ENCODE results near the gene PIGK. TPM values are rescaled to one million over a fixed set of nuclear protein-coding genes. Genes with fewer than 3 reads are reported as not detected.

Gene PIGK
- total RNA-seq, 1 donor from 2014 or later, result 28.6 TPM

DNA sequence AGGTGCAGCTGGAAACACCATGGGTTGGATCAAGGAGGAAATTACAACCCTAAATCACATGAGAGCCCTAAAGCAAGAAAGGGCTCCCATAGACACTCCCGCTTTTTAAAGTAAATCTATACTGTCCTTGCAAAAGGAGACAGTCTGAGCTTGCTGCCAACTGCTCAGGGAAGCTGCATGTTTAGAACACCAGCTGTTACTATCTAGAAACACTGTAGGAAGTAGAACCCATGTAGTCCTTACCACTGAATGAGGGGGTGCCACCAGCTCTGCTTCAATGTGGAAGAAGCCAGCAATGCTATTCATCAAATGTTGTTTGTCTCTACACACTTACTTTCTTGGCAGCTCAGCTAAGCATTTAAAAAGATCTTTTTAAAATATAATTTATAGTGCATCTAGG, 79.8 kb downstream of the PIGK start:
- H3K36me3 ChIP-seq (ENCODE audit: insufficient read depth, low read length), result no peaks in the 10 kb centered on the region
- no peak overlapping the region for H3K4me2 ChIP-seq (ENCODE audit: low read length)
- H3K4me1 ChIP-seq (ENCODE audit: insufficient read depth, low read length), result no peaks in the 10 kb centered on the region
- no peaks in the 10 kb centered on the region for H3K27me3 ChIP-seq (ENCODE audit: insufficient read depth, low read length)
- no peaks in the 10 kb centered on the region for H3K27me3 Mint-ChIP-seq (ENCODE audit: low read depth, unreplicated experiment)
- no peaks in the 10 kb centered on the region for H3K36me3 Mint-ChIP-seq (ENCODE audit: low read depth, unreplicated experiment)
- no peak overlapping the region for H3K9ac ChIP-seq (ENCODE audit: low read length)
- H3K4me3 ChIP-seq (ENCODE audit: insufficient read depth, low read depth, low read length), result no peak overlapping the region
- H3K9me3 Mint-ChIP-seq (ENCODE audit: unreplicated experiment), result no peaks in the 10 kb centered on the region
- no peaks in the 10 kb centered on the region for H4K20me1 ChIP-seq (ENCODE audit: insufficient read depth, low read length)
- no peak overlapping the region for H2AFZ ChIP-seq (ENCODE audit: low read depth, low read length)
- DNase-seq (ENCODE audit: low read depth) (no peak), FAIRE-seq (no peak)
- H3K27ac Mint-ChIP-seq (ENCODE audit: unreplicated experiment), result no peak overlapping the region
- H3K9me3 ChIP-seq (ENCODE audit: insufficient read depth, low read depth, low read length), result no peaks in the 10 kb centered on the region
- H3K79me2 ChIP-seq (ENCODE audit: insufficient read depth, low read length), result no peaks in the 10 kb centered on the region
- no peak overlapping the region for H3K4me3 Mint-ChIP-seq (ENCODE audit: unreplicated experiment)
- TF ChIP-seq EZH2 (IDR thresholded peaks at IDR 0.05; ENCODE audit: insufficient read depth, low read length), result no peak
- TF ChIP-seq, protein P1, sequence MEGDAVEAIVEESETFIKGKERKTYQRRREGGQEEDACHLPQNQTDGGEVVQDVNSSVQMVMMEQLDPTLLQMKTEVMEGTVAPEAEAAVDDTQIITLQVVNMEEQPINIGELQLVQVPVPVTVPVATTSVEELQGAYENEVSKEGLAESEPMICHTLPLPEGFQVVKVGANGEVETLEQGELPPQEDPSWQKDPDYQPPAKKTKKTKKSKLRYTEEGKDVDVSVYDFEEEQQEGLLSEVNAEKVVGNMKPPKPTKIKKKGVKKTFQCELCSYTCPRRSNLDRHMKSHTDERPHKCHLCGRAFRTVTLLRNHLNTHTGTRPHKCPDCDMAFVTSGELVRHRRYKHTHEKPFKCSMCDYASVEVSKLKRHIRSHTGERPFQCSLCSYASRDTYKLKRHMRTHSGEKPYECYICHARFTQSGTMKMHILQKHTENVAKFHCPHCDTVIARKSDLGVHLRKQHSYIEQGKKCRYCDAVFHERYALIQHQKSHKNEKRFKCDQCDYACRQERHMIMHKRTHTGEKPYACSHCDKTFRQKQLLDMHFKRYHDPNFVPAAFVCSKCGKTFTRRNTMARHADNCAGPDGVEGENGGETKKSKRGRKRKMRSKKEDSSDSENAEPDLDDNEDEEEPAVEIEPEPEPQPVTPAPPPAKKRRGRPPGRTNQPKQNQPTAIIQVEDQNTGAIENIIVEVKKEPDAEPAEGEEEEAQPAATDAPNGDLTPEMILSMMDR (IDR thresholded peaks at IDR 0.05; ENCODE audit: insufficient read depth, low read depth, low read length), result no peak
- H3K4me1 Mint-ChIP-seq (ENCODE audit: low read depth, unreplicated experiment), result no peaks in the 10 kb centered on the region
- no peak overlapping the region for H3K27ac ChIP-seq (ENCODE audit: low read depth, low read length)

DNA sequence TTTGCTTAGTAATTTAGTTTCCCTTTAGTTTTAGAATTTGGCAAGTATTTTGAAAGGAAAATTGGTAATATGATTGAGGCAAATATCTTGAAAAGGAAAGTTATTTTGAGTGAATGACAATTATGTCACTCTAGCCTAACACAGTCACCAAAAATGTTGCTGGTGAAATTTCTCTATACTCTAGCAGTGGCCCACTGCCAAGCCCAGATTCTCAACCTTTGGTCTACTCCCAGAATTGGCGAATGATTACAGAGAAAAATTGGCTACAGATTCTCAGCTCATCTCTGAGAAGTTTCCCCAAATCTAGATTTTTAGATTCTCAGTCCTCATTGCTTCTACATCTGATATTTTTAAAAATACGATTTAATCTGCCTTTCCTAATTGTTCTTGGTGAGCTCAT, 84.9 kb downstream of the PIGK start:
- Mint-ChIP-seq H3K27me3 (ENCODE audit: low read depth, unreplicated experiment) (no peaks in the 10 kb centered on the region), H3K9me3 (ENCODE audit: unreplicated experiment) (no peaks in the 10 kb centered on the region), H3K4me3 (ENCODE audit: unreplicated experiment) (no peak overlapping the region), H3K4me1 (ENCODE audit: low read depth, unreplicated experiment) (no peaks in the 10 kb centered on the region), H3K36me3 (ENCODE audit: low read depth, unreplicated experiment) (no peaks in the 10 kb centered on the region), H3K27ac (ENCODE audit: unreplicated experiment) (no peak overlapping the region)
- no peak overlapping the region for H2AFZ ChIP-seq (ENCODE audit: low read depth, low read length)
- H3K27me3 ChIP-seq (ENCODE audit: insufficient read depth, low read length), result no peaks in the 10 kb centered on the region
- no peak for TF ChIP-seq EZH2 (IDR thresholded peaks at IDR 0.05; ENCODE audit: insufficient read depth, low read length)
- TF ChIP-seq, protein P1 (IDR thresholded peaks at IDR 0.05; ENCODE audit: insufficient read depth, low read depth, low read length), result no peak
- FAIRE-seq (no peak), DNase-seq (ENCODE audit: low read depth) (no peak)
- H3K36me3 ChIP-seq (ENCODE audit: insufficient read depth, low read length), result no peaks in the 10 kb centered on the region
- no peak overlapping the region for H3K4me2 ChIP-seq (ENCODE audit: low read length)
- H3K27ac ChIP-seq (ENCODE audit: low read depth, low read length), result no peak overlapping the region
- no peaks in the 10 kb centered on the region for H3K79me2 ChIP-seq (ENCODE audit: insufficient read depth, low read length)
- H3K9me3 ChIP-seq (ENCODE audit: insufficient read depth, low read depth, low read length), result no peaks in the 10 kb centered on the region
- no peaks in the 10 kb centered on the region for H4K20me1 ChIP-seq (ENCODE audit: insufficient read depth, low read length)
- no peaks in the 10 kb centered on the region for H3K4me1 ChIP-seq (ENCODE audit: insufficient read depth, low read length)
- no peak overlapping the region for H3K9ac ChIP-seq (ENCODE audit: low read length)
- H3K4me3 ChIP-seq (ENCODE audit: insufficient read depth, low read depth, low read length), result no peak overlapping the region

DNA sequence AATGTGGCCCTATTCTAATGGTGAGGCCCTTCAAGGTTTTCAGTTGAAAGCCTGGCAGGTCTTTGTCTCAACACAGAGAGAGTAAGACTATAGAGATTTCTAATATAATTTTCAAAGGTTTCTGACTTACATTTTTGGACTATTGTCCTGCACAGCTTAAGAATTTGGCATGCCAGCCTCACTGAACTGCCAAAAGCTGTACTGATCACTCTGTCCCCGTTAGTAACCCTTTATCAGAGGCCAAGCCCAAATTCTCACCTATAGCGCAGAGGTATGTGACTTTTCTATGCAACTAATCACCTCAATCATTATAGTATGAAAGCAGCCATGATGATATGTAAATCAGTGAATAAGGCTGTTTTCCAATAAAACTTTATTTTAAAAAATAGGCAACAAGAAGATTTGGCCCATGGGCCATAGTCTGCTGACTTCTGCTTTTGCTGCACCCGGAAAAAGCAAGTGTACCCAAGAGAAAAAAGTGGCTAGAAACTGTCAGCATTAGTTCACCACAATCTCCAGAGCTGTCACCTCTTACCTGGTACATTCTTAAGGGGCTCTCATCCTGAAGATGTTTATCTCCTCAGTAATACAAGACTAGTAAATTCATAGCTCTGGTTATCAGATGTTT, 85.4 kb downstream of the PIGK start:
- no peak overlapping the region for H3K9ac ChIP-seq (ENCODE audit: low read length)
- no peaks in the 10 kb centered on the region for H3K4me1 ChIP-seq (ENCODE audit: insufficient read depth, low read length)
- no peaks in the 10 kb centered on the region for H4K20me1 ChIP-seq (ENCODE audit: insufficient read depth, low read length)
- no peaks in the 10 kb centered on the region for H3K27me3 ChIP-seq (ENCODE audit: insufficient read depth, low read length)
- H3K27ac Mint-ChIP-seq (ENCODE audit: unreplicated experiment), result no peak overlapping the region
- FAIRE-seq (no peak), DNase-seq (ENCODE audit: low read depth) (no peak)
- H3K27ac ChIP-seq (ENCODE audit: low read depth, low read length), result no peak overlapping the region
- no peaks in the 10 kb centered on the region for H3K9me3 Mint-ChIP-seq (ENCODE audit: unreplicated experiment)
- H3K4me2 ChIP-seq (ENCODE audit: low read length), result no peak overlapping the region
- H3K27me3 Mint-ChIP-seq (ENCODE audit: low read depth, unreplicated experiment), result no peaks in the 10 kb centered on the region
- no peaks in the 10 kb centered on the region for H3K36me3 ChIP-seq (ENCODE audit: insufficient read depth, low read length)
- H3K79me2 ChIP-seq (ENCODE audit: insufficient read depth, low read length), result no peaks in the 10 kb centered on the region
- no peak overlapping the region for H2AFZ ChIP-seq (ENCODE audit: low read depth, low read length)
- H3K36me3 Mint-ChIP-seq (ENCODE audit: low read depth, unreplicated experiment), result no peaks in the 10 kb centered on the region
- H3K4me3 Mint-ChIP-seq (ENCODE audit: unreplicated experiment), result no peak overlapping the region
- H3K4me3 ChIP-seq (ENCODE audit: insufficient read depth, low read depth, low read length), result no peak overlapping the region
- TF ChIP-seq, protein P1 (IDR thresholded peaks at IDR 0.05; ENCODE audit: insufficient read depth, low read depth, low read length), result no peak
- no peak for TF ChIP-seq EZH2 (IDR thresholded peaks at IDR 0.05; ENCODE audit: insufficient read depth, low read length)
- no peaks in the 10 kb centered on the region for H3K9me3 ChIP-seq (ENCODE audit: insufficient read depth, low read depth, low read length)
- no peaks in the 10 kb centered on the region for H3K4me1 Mint-ChIP-seq (ENCODE audit: low read depth, unreplicated experiment)
